Measurements from ENCODE around the gene SPPL3.
"Not testable (repeated sequence)": the region's sequence is repeated elsewhere in the genome, so short reads cannot be mapped to it uniquely, and the experiment has no call there.

SPPL3 gene, protein sequence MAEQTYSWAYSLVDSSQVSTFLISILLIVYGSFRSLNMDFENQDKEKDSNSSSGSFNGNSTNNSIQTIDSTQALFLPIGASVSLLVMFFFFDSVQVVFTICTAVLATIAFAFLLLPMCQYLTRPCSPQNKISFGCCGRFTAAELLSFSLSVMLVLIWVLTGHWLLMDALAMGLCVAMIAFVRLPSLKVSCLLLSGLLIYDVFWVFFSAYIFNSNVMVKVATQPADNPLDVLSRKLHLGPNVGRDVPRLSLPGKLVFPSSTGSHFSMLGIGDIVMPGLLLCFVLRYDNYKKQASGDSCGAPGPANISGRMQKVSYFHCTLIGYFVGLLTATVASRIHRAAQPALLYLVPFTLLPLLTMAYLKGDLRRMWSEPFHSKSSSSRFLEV

DNA sequence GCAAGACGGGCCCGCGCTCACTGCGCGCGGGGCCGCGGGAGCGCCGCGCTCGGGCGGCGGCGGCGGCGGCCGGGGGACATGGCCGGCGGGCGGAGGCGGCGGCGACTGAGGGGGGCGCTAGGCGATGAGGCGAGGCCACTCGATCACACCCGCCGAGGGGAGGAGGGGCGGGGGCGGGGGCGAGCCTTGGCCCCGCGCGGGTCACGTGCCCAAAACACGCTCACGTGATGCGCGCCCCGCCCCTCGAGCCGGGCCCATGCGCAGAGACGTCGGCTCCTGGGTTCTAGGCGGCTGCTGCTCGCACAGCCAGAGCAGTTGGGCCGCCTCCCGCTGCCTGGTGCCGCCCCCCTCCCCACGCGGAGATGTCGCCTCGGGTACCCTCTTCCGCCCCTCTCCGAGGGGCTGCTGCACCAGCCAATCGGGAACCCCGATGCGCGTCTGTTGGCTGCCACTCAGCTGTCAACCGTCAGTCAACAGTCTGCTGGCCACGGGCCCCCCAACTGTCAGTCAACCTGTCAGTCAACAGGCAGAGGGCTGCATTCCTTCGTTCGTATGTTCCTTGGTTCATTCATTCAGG lies at the start of gene SPPL3:
Gene SPPL3 (minus strand): TSS at position 162 of the 577 bp plus-strand sequence. CDS start 491 bp downstream, outside the sequence.
- DNase-seq = peak; percentile 69

DNA sequence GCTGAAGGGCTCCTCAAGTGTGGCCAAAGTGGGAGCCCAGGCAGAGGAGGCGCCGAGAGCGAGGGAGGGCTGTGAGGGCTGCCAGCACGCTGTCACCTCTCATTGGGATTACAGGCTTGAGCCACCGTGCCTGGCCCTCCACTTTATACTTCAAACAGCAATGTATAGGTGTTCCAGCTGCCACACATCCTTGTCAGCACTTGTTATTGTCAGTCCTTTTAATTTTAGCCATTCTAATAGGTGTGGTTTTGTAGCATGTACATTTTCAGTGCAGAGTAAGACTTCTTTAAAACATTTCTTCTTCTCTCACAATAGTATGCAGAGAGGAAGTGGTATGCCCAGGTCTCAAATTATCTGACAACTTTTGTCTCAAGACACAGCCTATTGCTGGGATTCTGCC lies 46.6 kb upstream of the SPPL3 start:
- DNase-seq = no peak

DNA sequence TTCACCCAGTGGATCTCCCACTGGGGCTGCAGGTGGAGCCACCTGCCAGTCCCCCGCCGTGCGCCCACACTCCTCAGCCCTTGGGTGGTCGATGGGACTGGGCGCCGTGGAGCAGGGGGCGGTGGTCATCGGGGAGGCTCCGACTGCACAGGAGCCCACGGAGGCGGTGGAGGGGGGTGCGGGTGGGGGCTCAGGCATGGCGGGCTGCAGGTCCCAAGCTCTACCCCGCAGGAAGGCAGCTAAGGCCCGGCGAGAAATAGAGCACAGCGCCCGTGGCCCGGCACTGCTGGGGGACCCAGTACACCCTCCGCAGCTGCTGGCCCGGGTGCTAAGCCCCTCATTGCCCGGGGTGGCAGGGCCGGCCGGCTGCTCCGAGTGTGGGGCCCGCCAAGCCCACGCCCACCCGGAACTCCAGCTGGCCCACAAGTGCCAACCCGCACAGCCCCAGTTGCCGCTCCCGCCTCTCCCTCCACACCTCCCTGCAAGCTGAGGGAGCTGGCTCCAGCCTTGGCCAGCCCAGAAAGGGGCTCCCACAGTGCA lies 46.2 kb upstream of the SPPL3 start:
- not testable (repeated sequence) for DNase-seq

DNA sequence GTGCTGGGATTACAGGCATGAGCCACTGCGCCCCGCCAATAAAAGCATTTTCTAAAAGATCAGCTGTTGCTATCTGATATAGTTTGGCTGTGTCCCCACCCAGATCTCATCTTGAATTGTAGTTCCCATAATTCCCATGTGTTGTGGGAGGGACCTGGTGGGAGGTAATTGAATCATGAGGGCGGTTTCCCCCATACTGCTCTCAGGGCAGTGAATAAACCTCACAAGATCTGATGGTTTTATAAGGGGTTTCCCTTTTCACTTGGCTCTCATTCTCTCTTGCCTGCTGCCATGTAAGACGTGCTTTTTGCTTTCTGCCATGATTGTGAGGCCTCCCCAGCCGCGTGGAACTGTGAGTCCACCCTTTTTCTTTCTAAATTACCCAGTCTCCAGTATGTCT lies 41.4 kb upstream of the SPPL3 start:
- not testable (repeated sequence) for DNase-seq

DNA sequence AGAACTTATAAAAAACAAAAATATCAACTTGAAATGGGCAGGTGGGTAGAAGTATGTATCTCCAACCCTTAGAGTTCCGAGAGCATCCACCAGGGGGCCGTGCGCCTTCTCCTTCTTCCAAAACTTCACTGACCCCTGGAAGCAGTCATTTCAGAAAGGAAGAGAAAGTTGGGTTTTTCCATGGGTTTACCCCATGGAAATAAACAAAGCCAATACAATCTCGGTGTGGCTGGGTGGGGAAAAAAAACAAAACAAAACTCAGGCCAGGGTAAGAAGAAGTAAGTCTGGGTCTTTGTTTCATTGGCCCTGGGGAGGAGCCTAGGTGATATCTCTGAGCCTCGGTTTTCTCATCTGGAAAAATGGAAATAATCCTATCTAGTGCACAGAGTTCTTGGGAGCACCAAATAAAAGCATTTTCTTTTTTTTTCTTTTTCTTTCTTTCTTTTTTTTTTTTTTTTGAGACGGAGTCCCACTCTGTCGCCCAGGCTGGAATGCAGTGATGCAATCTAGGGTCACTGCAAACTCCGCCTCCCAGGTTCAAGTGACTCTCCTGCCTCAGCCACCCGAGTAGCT lies 40.6 kb upstream of the SPPL3 start:
- DNase-seq = no peak

DNA sequence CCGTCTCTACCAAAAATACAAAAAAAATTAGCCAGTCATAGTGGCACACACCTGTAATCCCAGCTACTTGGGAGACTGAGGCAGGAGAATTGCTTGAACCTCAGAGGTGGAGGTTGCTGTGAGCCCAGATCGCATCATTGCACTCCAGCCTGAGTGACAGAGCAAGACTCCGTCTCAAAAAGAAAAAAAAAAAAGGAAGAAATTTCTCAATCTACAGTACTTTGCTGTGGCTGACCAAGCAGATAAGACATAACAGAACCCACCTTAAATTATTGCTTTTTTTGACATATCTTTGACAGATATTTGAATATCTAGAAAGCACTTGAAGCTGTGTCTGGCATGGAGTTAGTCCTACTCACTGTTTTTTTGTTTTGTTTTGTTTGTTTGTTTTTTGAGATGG lies 39.3 kb upstream of the SPPL3 start:
- no peak for DNase-seq

DNA sequence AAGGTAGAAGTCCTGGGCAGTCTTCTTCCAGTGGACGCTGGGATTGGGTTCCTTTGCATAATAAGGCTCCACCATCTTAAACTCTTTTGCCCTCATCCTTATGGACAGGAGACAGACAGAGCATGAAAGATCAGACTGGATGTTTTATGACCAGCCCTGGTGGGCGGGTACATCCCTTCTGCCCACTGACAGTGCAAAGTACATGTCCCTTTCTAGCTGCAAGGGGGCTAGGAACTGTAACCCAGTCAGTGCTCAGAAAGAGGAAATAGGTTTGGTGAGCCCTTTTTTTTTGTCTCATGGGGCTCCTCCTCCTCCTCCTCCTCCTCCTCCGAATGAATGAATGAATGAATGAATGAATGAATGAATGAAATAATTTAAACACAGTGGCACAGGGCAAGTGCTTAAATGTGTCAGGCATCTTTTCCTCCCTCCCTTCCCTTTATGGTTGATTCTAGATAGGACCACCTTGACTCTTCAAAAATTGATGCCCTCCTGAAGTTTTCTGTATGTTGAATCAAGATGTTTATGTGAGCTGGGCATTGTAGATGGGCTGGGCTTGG lies 37.8 kb upstream of the SPPL3 start:
- DNase-seq = no peak

DNA sequence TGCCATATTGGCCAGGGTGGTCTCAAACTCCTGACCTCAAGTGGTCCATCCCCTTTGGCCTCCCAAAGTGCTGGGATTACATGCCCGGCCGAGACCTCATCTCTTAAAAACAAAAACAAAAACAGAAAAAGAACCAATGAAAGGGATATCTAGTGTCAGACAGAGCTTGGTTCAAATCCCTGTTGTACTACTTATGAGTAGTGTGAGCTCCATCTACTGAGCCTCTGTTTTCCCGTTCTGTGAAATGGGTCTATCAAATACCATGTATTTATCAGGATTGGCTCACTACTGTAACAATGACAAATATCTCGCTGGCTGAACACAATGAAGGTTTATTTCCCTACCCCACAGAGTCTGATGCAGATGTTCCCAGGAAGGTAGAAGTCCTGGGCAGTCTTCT lies 37.3 kb upstream of the SPPL3 start:
- DNase-seq = no peak

DNA sequence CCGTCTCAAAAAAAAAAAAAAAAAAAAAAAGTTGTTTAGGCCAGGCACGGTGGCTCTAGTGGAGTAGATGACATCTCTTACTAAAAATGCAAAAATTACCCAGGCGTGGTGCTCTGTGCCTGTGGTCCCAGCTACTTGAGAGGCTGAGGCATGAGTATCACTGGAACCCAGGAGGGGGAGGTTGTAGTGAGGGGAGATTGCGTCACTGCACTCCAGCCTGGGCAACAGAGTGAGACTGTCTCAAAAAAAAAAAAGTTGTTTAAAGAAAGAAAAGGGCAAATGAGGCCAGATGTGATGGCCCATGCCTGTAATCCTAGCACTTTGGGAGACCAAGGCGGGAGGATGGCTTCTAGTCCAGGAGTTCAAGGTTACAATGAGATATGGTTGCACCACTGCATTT lies 36.6 kb upstream of the SPPL3 start:
- DNase-seq = no peak

DNA sequence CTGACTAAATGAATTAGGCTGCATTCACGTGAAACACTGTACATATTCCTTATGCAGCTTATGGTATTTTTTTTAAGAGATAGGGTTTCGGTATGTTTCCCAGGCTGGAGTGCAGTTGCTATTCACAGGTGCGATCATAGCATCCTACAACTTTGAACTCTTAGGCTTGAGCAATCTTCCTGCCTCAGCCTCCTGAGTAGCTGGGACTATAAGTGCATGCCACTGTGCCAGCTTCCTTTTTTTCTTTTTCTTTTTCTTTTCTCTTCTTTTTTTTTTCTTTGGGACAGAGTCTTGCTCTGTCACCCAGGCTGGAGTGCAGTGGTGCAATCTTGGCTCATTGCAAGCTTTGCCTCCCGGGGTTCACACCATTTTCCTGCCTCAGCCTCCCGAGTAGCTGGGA lies 35.8 kb upstream of the SPPL3 start:
- DNase-seq = no peak

DNA sequence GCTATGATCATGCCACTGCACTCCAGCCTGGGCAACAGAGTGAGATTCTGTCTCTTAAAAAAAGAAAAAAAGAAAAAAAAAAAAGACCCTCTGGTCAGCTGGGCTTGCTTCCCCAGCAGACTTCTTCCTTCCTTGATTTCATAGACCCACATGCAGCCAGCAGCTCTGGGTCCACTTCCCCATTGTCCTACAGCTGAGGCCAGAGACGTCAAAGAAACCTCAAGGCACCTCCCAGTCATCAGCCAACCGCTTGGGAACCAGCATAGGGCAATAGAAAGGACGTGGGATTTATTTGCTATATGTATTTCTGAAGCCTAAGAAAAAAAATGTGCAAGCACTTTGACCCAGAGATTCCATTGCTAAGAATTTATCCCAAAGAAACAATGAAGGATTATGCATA lies 35.4 kb upstream of the SPPL3 start:
- no peak for DNase-seq

DNA sequence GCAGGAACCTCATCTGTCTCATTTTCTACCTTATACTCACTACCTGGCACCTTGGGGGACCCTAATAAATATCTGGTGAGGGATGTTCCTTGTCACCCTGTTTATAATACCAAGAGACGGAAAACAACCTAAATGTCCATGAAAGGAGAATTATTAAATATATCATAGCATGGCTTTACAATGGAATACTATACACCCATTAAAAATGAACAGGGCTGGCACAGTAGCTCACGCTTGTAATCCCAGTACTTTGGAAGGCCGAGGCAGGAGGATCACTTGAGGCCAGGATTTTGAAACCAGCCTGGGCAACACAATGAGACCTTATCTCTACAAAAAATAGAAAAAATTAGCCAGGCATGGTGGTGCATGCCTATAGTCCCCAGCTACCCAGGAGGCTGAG lies 34.3 kb upstream of the SPPL3 start:
- no peak for DNase-seq

DNA sequence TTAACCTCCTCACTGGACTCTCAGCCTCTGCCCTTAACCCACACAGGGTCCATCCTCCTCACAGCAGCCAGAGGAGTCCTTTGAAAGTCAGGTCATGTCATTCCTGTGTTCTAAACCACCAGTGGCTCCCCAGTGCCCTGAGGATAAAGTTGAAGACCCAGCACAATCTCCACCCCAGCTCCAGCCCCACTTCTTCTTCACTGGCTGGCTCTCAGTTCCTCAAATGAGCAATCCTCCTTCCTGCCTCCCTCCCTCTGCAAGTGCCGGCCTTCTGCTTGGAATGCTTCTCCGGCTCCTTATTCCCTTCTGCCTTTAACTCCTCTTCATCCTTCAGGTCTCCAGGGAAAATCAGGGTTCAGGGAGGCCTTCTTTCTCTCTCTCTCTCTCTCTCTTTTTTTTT lies 32.0 kb upstream of the SPPL3 start:
- no peak for DNase-seq

DNA sequence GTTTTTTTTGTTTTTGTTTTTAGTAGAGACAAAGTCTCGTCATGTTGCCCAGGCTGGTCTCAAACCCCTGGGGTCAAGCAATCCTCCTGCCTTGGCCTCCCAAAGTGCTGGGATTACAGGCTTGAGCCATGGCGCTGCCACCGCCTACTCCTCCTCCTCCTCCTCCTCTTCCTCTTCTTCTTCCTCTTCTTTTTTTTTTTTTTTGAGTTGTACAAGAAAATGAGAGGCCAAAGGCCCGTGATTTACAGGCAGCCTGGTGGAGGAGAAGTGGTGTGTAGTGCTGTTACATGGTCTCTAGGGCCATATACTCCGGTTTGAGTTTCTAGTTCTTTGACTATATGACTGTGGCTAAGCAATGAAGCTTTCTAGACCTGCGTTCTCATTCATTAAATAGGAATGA lies 29.6 kb upstream of the SPPL3 start:
- DNase-seq = no peak

DNA sequence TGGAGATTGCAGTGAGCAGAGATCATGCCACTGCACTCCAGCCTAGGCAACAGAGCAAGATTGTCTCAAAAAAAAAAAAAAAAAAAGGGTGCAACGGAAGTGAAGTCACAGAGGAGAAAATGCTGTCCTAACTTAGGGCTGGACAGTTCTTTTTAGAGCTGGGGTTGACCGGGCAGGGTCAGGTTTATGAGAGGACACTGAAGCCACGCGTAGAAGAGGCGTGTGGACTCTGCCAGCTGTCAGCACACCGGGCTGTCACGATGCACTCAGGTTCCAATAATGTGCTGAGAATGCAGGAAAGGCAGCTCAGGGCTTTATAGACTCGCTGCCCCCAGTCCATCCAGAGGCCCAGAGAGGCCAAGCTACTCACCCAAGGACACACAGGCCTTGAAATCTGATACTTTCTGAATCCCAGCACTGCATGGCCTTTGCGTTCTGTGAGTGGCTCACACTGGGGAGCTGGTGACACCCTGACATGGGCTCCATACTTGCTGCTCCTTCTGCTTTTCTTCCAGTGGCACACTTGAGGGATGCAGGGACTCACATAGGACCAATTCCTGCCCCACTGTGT lies 28.9 kb upstream of the SPPL3 start:
- DNase-seq = no peak

DNA sequence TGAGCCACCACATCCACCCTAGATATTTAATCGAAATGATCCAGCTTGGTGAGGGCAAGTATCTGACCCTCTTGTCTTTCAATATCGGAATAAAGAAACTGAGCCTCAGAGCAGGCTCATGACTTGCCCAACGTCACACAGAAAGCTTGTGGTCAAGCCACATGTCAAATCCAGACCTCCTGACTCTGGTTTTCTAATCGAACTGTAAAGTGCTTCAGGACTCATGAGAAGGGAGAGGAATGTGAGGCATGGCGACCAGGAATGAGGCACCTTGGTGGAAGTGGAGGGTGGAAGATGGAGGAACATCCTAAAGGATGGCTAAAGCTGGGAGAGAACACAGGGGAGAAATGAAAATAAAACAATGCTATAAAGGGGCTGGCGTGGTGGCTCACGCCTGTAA lies 27.9 kb upstream of the SPPL3 start:
- DNase-seq = no peak

DNA sequence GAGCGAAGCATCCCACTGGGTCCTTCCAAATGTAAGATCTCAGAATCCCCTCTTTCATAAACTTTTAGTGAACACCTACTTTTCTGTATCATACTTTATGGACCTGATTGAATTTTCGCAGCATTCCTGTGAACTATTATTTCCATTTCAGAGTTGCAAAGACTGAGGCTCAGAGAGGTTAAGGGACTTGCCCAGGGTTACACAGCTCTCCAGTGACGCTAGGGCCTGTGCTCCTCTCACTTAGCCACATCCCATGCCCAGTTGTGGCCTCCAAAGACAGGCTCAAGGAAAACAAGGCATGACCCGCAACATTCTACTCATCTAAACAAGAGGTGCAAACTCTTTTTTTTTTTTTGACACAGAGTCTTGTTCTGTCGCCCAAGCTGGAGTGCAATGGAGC lies 25.9 kb upstream of the SPPL3 start:
- DNase-seq = no peak

DNA sequence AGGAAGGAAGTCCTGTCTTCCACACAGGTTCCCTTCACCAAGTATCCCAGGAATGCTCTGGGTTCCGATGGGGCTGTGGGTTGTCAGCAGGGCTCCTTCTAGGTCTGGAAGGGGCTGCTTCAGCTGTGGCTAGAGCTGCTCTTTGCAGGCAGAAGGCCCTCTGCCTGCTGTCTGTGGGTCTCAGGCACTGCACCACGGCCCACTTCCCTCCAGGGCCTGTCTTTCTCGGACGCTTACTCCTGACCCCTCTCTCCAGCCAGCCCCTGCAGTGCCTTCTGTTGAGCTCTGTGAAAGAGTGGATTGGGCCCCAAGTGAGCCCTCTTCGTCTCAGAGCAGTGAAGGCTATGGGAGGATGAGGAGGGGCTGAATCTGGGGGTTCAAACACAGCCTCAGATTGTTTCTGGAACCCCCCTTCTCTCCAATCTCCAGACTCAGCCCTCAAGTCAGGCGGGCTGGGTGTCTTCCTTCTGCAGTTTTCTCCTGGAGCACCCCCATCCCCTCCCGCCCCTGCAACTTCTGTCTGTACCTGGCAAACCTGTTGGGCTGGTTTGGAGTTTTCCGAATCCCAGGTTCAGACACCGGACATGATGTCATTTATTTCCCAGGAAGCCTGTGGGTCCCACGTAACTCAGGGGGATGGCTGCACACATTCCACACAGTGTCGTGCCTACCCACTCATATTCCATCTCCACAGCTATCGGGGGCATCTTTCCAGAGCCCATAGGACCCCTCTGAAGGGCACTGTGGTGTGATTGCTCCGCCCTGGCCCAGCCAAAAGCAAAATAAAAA lies 24.9 kb upstream of the SPPL3 start:
- no peak for DNase-seq

DNA sequence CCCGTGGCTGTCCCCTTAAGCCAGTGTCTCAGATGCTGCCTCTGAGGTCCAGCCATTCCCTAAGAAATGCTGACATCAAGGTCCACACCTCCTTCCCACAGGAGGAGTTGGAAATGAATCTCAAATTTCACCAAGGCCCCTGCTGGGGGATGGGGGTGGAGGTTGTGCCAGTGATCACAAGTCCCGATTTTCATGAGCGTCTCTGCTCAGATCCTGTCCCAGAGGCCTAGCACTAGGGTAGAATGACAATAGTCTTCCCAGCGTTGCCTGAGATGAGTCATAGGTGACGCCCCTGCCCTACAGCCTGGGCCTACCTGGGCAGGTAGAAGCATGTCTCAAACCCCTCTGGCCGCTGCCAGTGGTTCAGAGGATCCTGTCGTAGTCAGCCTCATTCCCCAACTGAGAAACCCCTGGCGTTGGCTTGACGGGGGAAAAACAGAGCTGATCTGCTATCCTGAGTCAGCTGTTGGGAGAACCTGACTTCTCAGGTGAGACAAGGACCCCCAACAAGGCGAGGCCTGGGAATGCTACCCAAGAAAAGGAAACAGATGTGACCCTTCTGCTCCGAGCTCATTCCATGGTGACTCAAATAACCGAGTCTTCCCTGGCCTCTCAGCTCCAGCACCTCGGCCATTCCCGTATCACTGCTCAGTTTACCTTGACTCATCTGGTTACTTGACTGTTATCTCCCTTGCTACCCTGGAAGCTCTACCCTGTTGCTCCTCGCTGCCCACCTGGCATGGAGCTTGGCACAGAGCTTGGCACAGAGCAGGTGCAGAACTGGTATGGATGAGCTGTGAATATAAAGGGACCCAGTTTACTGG lies 21.8 kb upstream of the SPPL3 start:
- no peak for DNase-seq

DNA sequence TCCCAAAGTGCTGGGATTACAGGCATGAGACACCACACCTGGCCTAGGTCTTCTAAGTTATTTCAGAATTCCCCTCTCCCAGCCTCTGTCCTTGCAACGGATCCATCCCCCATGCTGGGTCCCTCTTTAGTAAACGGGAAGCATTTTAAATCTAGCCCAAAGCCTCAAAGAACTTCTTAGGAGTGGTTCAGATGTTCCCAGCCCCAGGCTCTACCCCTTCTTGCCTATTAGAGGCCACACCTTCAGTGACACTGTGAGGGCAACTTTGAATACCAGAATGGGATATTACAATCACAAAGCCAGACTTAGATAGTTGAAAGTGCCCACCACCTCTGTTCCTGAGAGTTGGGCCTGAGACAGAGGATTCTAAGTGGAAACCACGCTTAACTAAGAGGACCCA lies 18.1 kb upstream of the SPPL3 start:
- DNase-seq = no peak

DNA sequence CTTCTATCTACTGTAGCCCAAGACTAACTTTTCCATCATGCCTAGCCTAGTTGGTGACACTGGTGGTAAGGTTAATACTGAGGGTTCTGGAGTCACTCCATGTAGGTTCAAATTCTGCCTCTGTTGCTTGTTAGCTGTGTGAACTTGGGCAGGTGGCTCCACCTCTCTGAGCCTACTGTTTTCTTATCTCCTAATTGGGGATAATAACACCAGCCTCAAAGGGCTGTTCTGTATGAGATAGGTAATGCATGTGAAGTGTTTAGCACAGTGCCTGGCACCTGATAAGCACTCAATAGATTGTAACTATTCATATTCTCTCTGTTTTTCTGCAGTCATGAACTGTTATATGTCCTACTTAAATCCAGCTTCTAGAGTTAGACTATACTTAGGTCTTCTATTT lies 17.5 kb upstream of the SPPL3 start:
- no peak for DNase-seq

DNA sequence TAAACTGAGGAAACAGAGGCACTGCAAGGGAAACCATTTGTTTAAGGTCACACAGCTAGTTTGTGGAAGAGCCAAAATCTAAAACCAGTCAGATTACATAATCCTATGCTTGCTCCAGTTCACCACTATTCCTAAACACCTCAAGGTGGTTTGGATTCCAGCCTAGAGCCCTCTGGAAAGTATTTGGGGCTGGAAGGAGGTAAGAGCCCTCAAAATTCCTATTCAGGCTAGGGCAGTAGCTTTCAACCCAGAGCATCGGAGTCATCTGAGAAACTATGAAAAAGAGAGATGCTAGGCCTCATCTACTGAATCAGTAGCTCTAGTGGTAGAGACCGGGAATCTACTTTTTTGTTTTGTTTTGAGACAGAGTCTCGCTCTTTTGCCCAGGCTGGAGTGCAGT lies 16.0 kb upstream of the SPPL3 start:
- DNase-seq = no peak

All from DMS79 (cell line).